HG03571 (cell line): ENCODE data around the gene PAAF1.

Experiments
- ATAC-seq: cut with Tn5 transposase; IDR thresholded peaks from one replicate; pipeline ENCODE4 v1.9.1; 2021; ENCODE audit not compliant: unreplicated experiment

Gene PAAF1, protein sequence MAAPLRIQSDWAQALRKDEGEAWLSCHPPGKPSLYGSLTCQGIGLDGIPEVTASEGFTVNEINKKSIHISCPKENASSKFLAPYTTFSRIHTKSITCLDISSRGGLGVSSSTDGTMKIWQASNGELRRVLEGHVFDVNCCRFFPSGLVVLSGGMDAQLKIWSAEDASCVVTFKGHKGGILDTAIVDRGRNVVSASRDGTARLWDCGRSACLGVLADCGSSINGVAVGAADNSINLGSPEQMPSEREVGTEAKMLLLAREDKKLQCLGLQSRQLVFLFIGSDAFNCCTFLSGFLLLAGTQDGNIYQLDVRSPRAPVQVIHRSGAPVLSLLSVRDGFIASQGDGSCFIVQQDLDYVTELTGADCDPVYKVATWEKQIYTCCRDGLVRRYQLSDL

DNA sequence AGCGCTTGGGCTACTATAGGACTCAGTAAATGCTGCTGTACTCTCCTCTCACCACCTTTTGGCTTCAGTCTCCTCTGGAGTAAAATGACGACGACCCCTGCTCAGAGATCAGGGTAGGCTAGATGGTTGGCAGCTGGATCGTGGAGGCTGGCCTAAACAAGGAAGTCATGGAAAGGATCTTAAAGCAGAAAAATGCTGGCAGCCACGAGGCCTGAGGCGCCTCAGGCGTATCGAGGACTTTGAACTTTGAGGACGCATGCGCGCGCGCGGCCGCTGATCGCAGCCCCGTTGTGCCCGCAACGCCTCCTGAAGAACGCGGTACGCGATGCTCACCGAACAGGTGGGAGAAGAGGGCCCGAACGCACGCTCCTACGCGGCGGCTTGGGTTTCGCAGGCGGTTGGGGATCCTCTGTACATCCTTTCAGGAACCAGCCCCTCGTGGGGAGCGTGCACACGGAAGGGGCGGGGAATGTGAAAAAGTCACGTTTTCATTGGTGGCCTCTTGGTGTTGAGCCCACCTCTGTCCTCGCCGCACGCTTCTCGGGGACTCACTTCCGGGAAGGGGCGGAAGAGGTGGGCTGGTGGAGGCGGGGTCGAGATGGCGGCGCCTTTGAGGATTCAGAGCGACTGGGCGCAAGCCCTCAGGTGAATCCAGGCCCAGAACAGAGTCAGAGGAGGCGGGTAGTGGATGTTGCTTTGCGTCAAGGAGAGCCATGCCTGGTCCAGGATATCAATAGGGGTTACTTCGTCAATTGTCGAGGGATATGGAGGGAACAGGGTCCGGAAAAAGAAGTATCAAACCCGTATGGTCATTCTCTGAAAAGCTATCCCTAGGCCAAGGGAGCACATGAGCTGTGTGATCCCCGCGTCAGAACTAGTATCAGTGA lies at the start of gene PAAF1, which contains the start of gene COA4:
PAAF1 (plus strand) TSS at position 576 of the 887 bp plus-strand sequence; CDS start at position 599, 23 bp downstream.
COA4 (minus strand) TSS at position 423 of the 887 bp plus-strand sequence. CDS start 3,468 bp downstream, outside the sequence.
- ATAC-seq = peak; percentile 96

DNA sequence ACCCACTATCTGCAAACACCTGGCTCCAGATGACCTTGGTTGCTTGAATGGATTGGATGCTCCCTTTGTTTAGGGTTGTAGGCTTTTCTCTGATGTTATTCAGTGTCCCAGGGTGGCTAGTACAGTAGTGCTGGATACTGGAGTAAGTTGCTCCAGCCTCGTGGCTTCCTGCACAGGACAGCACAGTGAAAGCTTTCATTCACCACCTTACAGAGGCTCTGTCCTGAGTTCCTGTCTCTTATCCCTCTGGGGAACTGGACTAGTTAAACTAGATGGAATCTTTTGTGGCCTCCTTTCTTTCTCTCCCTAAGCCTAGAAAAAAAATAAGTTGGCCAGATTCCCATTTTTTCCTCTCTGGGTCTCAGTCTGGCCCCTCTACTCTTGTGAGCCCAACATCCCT lies 46.5 kb upstream of the PAAF1 start:
- ATAC-seq = no peak

DNA sequence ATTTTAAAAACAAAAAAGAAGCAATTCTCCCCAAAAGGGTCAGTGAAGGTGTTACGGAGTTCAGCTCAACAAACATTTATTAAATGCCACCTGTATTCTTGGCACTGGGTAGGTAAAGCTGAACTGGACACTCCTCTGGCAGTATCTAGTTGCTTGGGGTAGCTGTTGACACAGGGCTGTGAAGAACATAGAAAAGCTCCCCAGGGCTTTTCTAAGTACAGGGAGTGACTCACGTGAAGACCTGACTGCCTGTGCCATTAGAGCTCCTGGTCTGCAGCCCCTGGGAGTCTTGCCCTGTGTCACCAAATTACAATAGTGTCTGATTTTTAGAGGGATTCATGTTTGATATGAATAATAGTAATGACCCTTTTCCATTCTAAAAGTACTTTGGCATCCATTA lies 43.7 kb upstream of the PAAF1 start:
- ATAC-seq = no peak

DNA sequence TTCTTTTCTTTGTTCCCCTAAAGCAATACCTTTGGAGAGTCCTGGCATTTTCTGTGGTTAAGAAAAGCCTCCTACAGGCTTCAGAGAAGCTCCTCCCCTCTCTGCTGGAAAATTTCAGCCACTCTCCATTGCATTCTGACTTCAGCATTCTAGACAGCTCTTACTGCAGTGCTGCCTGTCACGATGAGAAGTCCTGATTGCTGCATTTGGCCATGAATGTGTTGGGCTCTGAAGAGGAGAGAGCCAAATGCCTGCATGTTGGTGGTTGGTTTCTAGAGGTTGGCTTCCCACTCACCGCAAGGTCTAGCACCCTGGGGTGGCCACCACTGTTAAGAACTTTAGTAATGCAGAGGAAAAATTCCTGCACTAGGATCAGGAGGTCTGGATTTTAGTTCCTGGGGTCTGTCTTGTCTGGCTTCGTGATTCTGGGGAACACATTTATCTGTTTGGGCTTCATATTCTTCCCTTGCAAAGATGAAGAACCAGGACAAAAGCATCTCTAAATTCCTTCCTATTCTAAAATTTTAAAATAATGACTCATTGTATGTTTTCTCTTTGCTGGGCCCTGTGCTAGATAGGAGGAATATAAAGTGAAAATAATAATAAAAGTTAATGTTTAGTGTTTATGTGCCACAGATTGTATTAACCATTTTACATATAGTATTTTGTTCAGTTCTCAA lies 38.2 kb upstream of the PAAF1 start:
- no peak for ATAC-seq

DNA sequence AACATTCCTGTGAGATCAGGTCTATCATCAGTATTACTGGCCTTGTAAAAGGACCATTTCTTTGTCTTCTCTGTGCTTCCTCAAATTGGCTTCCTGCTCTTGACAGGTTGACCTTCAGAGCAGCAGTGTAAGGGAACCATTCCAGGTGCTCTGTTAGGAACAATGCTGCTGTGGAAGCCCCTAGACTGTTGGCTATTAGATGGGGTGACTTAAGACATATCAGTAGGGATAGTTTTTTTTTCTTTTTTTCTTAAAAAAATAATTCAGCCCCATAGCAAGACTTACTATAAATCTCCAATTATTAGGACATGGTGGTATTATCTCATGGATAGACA lies 37.7 kb upstream of the PAAF1 start:
- ATAC-seq = no peak

DNA sequence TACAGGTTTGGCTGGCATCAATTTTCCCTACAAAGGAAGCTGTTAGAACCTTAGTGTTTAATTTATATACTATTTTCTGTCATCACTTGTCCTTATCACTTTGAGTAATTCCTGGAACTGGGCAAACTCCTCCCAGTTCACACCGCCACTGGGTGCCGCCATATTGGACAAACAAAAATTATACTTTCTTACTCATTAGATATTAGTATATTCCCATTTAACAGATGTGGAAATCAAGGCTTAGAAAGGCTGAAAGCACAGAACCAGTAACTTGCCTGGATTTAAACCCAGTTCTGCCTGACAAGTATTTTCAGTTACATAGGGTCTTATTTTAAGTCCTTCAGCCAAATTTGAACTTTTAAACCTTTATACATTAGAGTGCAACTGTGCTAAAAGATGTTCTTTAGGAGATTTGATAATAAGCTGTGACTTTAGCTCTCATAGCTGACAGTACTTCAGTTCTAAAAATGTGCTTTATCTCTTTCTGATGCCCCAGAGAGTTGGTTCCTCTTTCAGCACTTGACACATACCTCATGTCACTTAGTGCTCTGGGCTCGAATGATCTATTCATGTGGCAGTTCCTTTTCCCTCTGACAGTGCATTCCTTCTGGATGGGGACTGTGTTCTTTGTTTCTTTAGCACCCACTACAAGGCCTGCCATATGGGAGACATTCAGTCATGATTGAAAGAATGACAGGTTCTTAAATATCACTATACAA lies 25.6 kb upstream of the PAAF1 start:
- no peak for ATAC-seq

DNA sequence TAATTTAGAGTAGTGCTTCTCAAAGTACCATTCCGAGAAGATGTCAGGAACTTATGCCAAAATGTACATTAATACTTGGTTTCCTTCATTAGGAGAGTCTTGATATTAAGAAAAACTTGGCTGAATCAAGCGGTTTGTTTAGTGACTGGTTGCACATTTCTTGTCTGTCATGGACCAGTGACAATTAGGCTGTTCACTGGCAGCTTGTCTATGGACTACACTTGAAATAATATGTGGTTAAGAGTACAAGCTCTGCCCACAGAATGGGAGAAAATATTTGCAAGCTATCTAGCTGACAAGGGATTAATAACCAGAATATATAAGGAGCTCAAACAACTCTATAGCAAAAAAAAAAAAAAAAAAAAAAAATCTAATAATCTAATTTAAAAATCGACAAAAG lies 24.8 kb upstream of the PAAF1 start:
- no peak for ATAC-seq

DNA sequence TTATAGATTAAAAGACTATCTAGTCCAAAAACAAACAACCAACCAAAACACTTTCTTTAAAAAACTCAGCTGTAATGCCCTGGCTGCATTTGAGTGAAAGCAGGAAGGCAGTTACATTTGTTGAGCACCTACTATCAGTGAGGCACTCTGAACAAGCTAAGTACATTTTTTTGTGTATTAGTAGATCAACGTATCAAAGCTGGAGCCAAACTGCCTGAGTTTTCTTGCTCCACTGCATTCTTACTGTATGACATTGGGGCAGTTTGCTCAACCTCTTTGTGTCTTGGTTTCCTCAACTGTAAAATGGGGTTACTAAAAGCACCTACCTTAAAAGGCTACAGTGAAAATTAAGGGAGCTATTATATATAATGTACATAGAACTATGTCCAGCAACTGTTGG lies 22.1 kb upstream of the PAAF1 start:
- ATAC-seq = no peak

DNA sequence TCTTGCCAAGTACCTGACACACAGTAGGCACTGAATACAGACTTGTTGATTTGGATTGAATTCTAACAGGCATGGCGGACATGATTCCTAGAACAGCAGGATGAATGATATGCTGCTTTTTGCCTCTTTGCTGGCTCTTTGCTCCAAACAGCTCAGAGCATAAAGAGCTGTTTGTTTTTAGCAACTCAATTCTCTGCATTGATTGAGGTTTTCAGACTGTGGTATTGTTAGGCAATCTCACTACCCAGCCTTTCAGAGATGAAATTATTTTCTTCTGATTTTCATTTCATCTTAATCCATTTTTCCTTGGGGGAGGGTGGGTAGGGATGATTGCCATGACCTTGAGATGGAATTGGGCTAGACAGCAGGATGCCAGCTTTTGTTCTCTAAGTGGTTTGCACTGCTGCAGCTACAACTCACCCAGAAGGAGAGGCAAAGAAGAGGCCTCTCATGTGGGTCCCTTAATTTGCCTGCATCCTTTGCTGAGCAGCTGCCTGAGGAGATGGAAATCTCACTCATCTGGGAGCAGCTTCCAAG lies 20.7 kb upstream of the PAAF1 start:
- ATAC-seq = no peak

DNA sequence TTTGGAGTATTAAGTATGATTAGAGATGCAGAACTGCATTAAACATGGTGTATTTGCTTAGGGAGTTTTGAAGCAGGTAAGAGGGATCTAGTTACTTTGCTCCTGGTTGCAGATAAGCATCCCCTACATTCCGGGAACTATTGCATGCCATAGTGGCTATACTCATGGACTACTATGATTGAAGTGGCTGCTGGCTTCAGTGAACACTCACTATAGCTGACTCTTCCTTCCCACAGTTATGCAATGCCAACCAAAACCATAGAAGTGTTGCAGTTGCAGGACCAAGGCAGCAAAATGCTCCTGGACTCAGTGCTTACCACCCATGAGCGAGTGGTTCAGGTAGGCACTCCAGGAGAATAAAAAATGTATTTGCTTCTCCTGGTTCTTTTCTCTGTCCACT lies 17.1 kb upstream of the PAAF1 start:
- no peak for ATAC-seq

DNA sequence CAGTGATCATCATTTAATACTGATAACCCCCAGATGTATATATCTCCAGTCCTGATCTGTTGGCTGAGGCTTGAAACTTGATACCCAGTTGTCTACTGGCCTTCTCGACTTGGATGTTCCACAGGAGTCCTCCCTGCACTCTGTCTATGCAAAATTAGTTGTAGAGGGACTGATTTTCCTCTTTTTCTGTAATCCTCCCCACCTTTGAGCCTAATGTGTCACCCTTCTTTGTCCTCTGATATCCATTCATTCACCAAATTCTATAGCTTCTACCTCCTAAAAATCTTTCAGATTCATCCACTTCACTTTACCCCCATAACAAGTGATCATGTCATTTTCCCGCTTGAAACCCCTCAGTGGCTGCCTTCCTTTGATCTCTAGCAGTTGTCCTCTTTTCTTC lies 16.6 kb upstream of the PAAF1 start:
- no peak for ATAC-seq

DNA sequence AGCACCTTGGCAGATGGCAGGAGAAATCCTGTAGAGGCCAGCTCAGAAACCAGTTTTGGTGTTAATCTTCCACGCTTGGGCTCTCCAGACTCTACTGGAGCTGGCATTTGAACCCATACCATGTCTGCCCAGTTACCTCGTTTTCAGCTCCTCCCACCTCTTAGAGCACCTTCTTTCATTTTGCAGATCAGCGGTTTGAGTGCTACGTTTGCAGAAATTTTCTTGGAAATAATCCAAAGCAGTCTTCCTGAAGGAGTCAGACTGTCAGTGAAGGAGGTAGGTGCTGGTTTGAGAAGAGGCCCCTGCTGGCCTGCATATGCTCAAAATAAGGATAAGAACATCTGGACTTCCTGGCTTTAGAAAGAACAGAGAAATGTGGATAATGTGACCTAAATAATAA lies 13.8 kb upstream of the PAAF1 start:
- ATAC-seq = no peak

DNA sequence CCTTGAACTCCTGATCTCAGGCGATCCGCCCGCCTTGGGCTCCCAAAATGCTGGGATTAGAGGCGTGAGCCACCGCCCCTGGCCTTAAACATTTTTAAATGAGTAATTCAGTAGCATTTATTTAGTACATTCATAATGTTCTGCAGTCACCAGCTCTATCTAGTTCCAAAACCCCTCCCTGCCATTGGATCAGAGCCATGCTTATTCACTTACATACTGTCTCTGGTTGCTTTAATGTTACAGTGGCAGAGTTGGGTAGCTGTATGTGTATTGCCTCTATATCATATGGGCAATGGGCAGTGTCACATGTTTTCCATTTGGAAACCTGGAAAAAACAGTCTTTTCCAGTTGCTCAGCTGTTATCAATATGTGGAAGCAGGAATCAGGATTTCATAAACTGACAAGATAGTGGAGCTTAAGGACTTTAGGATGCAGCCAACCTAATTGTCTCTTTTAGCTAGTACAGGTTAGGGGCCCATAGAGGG lies 10.7 kb upstream of the PAAF1 start:
- no peak for ATAC-seq

DNA sequence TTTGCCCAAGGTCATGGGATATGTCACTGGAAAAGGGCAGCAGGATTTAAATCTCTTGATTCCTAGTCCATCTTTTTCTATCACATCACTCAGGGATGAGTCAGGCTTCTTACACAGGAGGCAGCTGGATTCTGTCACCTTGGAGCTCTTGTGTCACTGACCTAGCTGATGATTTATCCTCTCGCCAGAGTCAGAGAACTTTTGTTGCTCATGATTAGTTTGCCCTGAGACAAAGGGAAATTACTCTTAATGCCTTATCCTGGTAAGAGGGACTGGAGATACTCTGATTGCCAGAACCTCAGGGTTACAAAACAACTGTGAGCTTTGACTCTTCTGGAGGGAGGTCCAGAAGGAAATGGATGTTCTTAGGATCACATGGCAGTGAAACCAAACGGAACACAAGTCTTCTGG lies 10.2 kb upstream of the PAAF1 start:
- no peak for ATAC-seq

DNA sequence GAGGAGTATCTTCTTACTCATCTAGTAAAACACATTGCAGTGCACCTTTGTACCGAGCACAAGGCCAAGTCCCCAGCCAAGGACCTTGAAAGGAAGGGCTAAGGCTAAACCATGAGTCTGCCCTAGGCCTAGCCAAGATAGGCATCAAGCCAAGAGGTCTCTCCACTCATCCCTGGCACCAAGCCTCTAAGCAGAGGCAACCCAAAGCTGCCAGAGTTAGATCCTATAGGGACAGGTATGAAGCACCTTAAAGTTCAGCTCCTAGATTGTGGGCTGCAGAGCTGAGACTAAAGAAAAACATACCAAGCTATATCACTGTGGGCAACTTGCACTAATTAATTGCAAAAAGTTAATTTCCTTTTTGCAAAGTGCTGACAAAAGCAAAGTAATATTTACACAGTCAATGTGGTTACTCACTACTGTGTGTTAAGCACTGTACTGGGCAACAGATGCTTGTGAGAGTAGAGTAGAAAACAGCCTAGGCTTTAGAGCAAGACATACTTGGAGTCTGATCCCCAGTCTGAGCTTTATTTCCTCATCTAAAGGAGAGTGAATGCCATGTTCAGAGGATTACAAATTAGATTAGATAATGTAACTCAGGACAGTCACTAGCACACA lies 7.4 kb upstream of the PAAF1 start:
- no peak for ATAC-seq

DNA sequence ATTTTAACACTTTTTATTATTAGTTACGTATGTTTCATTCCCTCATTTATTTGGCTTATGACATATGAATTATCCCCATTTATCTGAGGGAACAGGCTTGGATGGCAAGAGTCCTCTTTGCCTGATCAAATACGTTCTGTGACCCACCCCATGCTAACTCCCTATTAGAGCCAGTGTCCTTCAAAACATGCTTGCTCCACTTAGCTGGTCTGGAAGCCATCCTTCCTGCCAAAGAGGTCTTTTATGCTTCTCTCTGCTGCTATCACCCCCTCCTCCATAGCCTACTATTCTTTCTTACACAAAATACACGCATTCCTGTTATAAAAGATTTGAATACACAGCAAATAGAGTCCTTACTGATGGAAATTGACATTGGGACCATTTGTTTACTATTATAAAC lies 6.5 kb upstream of the PAAF1 start:
- no peak for ATAC-seq

DNA sequence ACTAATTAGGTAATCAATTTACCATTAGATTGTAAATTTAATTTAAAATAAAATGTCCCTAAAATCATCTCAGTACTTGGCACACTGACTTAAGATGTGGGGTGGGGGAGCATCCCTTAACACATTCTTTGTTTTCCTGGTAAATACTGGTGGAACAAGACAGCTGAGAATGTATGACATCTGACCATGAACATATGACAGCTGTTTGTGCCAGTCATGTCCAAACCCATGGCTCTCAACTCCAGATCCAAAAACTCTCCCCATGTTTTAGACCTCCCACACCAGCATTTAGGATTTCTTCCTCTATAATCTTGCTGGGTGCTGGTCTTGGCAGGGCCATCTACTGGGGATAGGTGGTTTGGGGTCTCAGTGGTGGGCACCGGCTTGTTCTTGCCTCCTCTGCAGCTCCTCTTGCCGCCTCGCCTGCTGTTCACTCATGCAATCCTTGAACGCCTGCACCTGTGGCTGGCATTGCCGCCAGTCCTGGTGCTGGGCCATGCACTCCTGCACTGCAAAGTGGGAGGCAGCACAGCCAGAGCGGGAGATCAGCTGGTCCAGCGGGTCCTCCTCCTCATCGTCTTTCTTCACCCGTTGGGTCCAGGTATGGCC lies 3.9 kb upstream of the PAAF1 start:
- ATAC-seq = no peak

DNA sequence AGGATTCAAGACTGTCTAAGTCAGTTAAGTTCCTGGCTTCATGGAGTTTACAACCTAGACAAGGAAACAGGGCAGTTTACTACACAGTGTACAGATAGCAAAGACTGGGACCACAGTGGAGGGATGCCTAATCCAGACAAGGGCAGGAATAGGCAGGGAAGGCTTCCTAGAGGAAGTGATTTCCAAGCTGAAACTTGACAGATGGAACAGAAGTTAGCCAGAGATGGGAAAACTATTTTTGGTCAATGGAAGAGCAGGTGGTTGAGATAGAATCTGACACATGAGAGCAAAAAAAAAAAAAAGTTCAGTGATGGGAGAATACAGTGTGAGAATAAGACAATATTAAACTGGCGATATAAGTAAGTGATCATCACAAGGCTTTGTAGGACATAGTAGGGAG lies 1.4 kb upstream of the PAAF1 start:
- no peak for ATAC-seq

DNA sequence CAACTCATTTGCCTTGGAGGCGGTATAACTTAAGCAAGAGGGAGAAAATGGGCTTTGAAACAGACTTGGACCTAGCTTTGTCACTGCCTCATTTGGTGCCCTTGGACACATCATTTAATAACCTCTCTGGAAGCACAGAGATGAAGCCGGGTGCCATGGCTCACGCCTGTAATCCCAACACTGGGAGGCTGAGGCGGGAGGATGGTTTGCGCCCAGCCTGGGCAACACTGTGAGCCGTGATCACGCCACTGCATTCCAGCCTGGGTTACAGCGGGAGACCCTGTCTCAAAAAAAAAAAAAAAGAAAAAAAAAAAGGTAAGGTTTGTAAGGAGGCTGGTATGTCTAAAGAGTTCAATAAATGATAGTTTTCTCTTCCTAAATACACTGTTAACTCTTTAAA lies 959 bp upstream of the PAAF1 start:
- ATAC-seq = no peak

DNA sequence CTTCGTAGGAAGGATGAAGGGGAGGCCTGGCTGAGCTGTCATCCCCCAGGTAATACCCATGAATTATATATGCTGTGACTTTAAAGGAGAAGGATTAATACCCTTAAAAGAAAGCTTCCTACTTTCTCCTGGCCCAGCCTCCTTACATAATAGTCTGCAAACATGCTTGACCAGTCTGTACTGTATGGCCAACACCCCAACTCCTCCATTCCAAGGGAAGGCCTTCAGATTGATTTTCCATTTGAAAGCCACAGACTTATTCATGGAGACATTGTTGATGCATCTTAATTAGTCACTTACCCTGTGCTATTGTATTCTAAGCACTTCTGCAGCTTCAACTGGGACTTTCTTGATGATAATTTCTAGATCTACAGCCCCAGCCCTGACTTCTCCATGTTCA lies 2.0 kb downstream of the PAAF1 start:
- no peak for ATAC-seq
